Measurements from ENCODE around the gene TNFRSF12A.

GRCh38 chr16:3047387-3047720, 27.2 kb downstream of the TNFRSF12A start:
- TF ChIP-seq CTCF (IDR thresholded peaks at IDR 0.05): no peak
- TF ChIP-seq EP300 (IDR thresholded peaks at IDR 0.05): no peak
- TF ChIP-seq POLR2AphosphoS5 (IDR thresholded peaks at IDR 0.05): no peak
- no peak for TF ChIP-seq POLR2A (IDR thresholded peaks at IDR 0.05; ENCODE audit: low read depth)

Measured in esophagus muscularis mucosa (tissue), 4 donors.